Nephron progenitor cell (in vitro differentiated cells): ENCODE data around the gene ZFAND3.

Source experiments
- DNase-seq: peaks from one replicate; pipeline ENCODE4 v3.0.0; 2021
- H3K27ac Mint-ChIP-seq: 2 replicates; pipeline ENCODE4 v1.8.0; 2021; ENCODE audit warnings: mild to moderate bottlenecking, moderate library complexity, mixed read lengths
- H3K27me3 Mint-ChIP-seq: 2 replicates; pipeline ENCODE4 v1.8.0; 2021; ENCODE audit warnings: mild to moderate bottlenecking, low read depth, mixed read lengths; ENCODE audit not compliant: poor library complexity
- H3K36me3 Mint-ChIP-seq: 2 replicates; pipeline ENCODE4 v1.8.0; 2021; ENCODE audit warnings: low read depth, mixed read lengths
- H3K4me1 Mint-ChIP-seq: 2 replicates; pipeline ENCODE4 v1.8.0; 2021; ENCODE audit warnings: mixed read lengths
- H3K4me3 Mint-ChIP-seq: 2 replicates; pipeline ENCODE4 v1.8.0; 2021; ENCODE audit warnings: mild to moderate bottlenecking, moderate library complexity, mixed read lengths
- H3K9me3 Mint-ChIP-seq: 2 replicates; pipeline ENCODE4 v1.8.0; 2021; ENCODE audit warnings: mild to moderate bottlenecking, moderate library complexity, mixed read lengths
- CTCF ChIP-seq: fragments of 200-600 bp; sonication (generic); IDR thresholded peaks from 2 replicates; pipeline ENCODE4 v1.5.0; 2021; ENCODE audit warnings: antibody characterized with exemption

Gene ZFAND3

GRCh38 chr6:37913210-37913609 is 93.7 kb downstream of the ZFAND3 start:
- H3K36me3 Mint-ChIP-seq, result peaks cover 30% of the 10 kb centered on the region
- no peak overlapping the region for H3K27ac Mint-ChIP-seq
- peaks cover 6% of the 10 kb centered on the region for H3K9me3 Mint-ChIP-seq
- peaks cover 2% of the 10 kb centered on the region for H3K27me3 Mint-ChIP-seq
- no peaks in the 10 kb centered on the region for H3K4me1 Mint-ChIP-seq
- no peak overlapping the region for H3K4me3 Mint-ChIP-seq
- no peak for DNase-seq
- TF ChIP-seq CTCF, result no peak

GRCh38 chr6:37915463-37915862 is 95.9 kb downstream of the ZFAND3 start:
- Mint-ChIP-seq H3K4me1 (peaks cover 11% of the 10 kb centered on the region), H3K4me3 (no peak overlapping the region), H3K9me3 (peaks cover 6% of the 10 kb centered on the region), H3K27me3 (peaks cover 2% of the 10 kb centered on the region), H3K36me3 (peaks cover 24% of the 10 kb centered on the region), H3K27ac (peak overlapping the region; percentile 3)
- no peak for DNase-seq
- no peak for TF ChIP-seq CTCF

- peaks cover 6% of the 10 kb centered on the region for H3K9me3 Mint-ChIP-seq
- peaks cover 18% of the 10 kb centered on the region for H3K4me1 Mint-ChIP-seq
- peak overlapping the region; percentile 20 for H3K27ac Mint-ChIP-seq
- peaks cover 2% of the 10 kb centered on the region for H3K27me3 Mint-ChIP-seq
- peaks cover 17% of the 10 kb centered on the region for H3K36me3 Mint-ChIP-seq
- no peak for DNase-seq
- no peak overlapping the region for H3K4me3 Mint-ChIP-seq
- TF ChIP-seq CTCF, result no peak
Measured at GRCh38 chr6:37916149-37916548, 96.6 kb downstream of the ZFAND3 start.

GRCh38 chr6:37916675-37917074 is 97.1 kb downstream of the ZFAND3 start:
- H3K4me1 Mint-ChIP-seq, result peaks cover 19% of the 10 kb centered on the region
- H3K27ac Mint-ChIP-seq, result peak overlapping the region; percentile 42
- TF ChIP-seq CTCF, result no peak
- H3K4me3 Mint-ChIP-seq, result no peak overlapping the region
- peaks cover 6% of the 10 kb centered on the region for H3K9me3 Mint-ChIP-seq
- peaks cover 15% of the 10 kb centered on the region for H3K36me3 Mint-ChIP-seq
- peaks cover 2% of the 10 kb centered on the region for H3K27me3 Mint-ChIP-seq
- no peak for DNase-seq

GRCh38 chr6:37917566-37917965 is 98.0 kb downstream of the ZFAND3 start:
- H3K4me1 Mint-ChIP-seq, result peaks cover 19% of the 10 kb centered on the region
- TF ChIP-seq CTCF, result no peak
- H3K4me3 Mint-ChIP-seq, result no peak overlapping the region
- DNase-seq, result no peak
- H3K36me3 Mint-ChIP-seq, result peaks cover 15% of the 10 kb centered on the region
- H3K27ac Mint-ChIP-seq, result no peak overlapping the region
- peaks cover 6% of the 10 kb centered on the region for H3K9me3 Mint-ChIP-seq
- no peaks in the 10 kb centered on the region for H3K27me3 Mint-ChIP-seq

- H3K4me1 Mint-ChIP-seq, result peaks cover 19% of the 10 kb centered on the region
- H3K36me3 Mint-ChIP-seq, result peaks cover 10% of the 10 kb centered on the region
- TF ChIP-seq CTCF, result no peak
- DNase-seq, result no peak
- H3K27ac Mint-ChIP-seq, result no peak overlapping the region
- no peaks in the 10 kb centered on the region for H3K9me3 Mint-ChIP-seq
- no peaks in the 10 kb centered on the region for H3K27me3 Mint-ChIP-seq
- H3K4me3 Mint-ChIP-seq, result no peak overlapping the region
Measured at GRCh38 chr6:37919417-37920157, 100.1 kb downstream of the ZFAND3 start.
